ENCODE measurements around the gene ABHD17C.

The ABHD17C gene

DNA sequence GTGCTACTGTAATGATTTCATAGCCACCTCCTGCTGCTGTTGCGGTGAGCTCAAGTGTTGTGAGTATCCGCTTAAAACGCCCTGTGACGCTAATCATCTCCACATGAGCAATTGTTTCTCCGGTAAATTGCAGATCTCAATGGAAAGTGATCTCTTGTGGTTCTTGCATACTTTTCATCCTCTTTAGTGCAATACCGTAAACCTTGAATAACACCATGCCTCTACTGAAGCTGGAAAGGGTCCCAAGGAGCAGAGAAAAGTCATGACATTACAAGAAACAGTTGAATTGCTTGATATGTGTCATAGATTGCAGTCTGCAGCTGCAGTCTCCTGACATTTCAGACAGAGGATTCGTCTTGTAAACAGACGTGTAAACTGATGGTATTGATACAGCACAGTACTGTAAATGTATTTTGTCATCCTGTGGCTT lies 78.0 kb downstream of the ABHD17C start:
- Histone ChIP-seq H3K4me1 (ENCODE audit: control insufficient read depth in 1 of 2, insufficient read depth in 1 of 2, low read depth in 1 of 2, low read length in 1 of 2) (no peaks in the 10 kb centered on the region), H3K4me3 (ENCODE audit: low read depth in 1 of 2, low read length in 1 of 2) (no peak overlapping the region), H3K27me3 (peaks cover 24% of the 10 kb centered on the region), H3K36me3 (no peaks in the 10 kb centered on the region), H3K9me3 (no peaks in the 10 kb centered on the region), H3K27ac (no peak overlapping the region)
- no peak for TF ChIP-seq CTCF (IDR thresholded peaks at IDR 0.05)

GRCh38 chr15:80773792-80774352 lies 78.8 kb downstream of the ABHD17C start:
- Histone ChIP-seq H3K4me1 (ENCODE audit: control insufficient read depth in 1 of 2, insufficient read depth in 1 of 2, low read depth in 1 of 2, low read length in 1 of 2) (peaks cover 0 to 1% of the 10 kb centered on the region in 2 experiments), H3K9me3 (no peaks in the 10 kb centered on the region), H3K27me3 (peaks cover 31% of the 10 kb centered on the region), H3K27ac (no peak overlapping the region), H3K4me3 (ENCODE audit: low read depth in 1 of 2, low read length in 1 of 2) (no peak overlapping the region), H3K36me3 (no peaks in the 10 kb centered on the region)
- no peak for TF ChIP-seq CTCF (IDR thresholded peaks at IDR 0.05)

- no peak overlapping the region for H3K4me3 ChIP-seq (ENCODE audit: low read depth in 1 of 2, low read length in 1 of 2)
- peaks cover 3 to 7% of the 10 kb centered on the region in 2 experiments for H3K4me1 ChIP-seq (ENCODE audit: control insufficient read depth in 1 of 2, insufficient read depth in 1 of 2, low read depth in 1 of 2, low read length in 1 of 2)
- no peaks in the 10 kb centered on the region for H3K9me3 ChIP-seq
- H3K27me3 ChIP-seq = peaks cover 38% of the 10 kb centered on the region
- H3K27ac ChIP-seq = no peak overlapping the region
- no peak for TF ChIP-seq CTCF (IDR thresholded peaks at IDR 0.05)
- no peaks in the 10 kb centered on the region for H3K36me3 ChIP-seq
These were observed 79.4 kb downstream of the ABHD17C start for GRCh38 chr15:80774486-80774885.

DNA sequence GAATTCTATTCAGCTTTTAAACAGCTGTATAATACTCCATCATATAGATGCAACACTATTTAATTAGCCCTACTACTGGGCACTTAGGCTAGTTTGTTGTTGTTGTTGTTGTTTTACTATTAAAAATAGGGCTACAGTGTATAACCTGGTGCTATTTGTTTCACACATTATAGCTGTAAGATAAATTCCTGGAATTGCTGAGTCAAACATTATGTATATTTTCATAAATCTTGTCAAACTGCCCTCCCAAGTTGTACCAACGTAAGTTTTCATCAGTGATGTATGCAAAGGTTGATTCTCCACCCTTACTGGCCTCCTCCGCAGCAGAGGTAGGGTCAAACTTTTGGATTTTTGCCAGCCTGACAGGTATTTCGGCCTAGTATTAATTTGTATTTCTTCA lies 80.2 kb downstream of the ABHD17C start:
- H3K27me3 ChIP-seq = peaks cover 46% of the 10 kb centered on the region
- TF ChIP-seq CTCF (IDR thresholded peaks at IDR 0.05) = no peak
- H3K27ac ChIP-seq = no peak overlapping the region
- peaks cover 5 to 9% of the 10 kb centered on the region in 2 experiments for H3K4me1 ChIP-seq (ENCODE audit: control insufficient read depth in 1 of 2, insufficient read depth in 1 of 2, low read depth in 1 of 2, low read length in 1 of 2)
- no peaks in the 10 kb centered on the region for H3K36me3 ChIP-seq
- H3K9me3 ChIP-seq = no peaks in the 10 kb centered on the region
- no peak overlapping the region for H3K4me3 ChIP-seq (ENCODE audit: low read depth in 1 of 2, low read length in 1 of 2)

- Histone ChIP-seq H3K27ac (no peak overlapping the region), H3K27me3 (peaks cover 58% of the 10 kb centered on the region)
These were observed 81.4 kb downstream of the ABHD17C start for GRCh38 chr15:80776420-80777045.

More at GRCh38 chr15:80776420-80777045, 81.4 kb downstream of the ABHD17C start:
- peak; percentile 51 for TF ChIP-seq CTCF (IDR thresholded peaks at IDR 0.05)
- no peaks in the 10 kb centered on the region for H3K9me3 ChIP-seq
- H3K4me1 ChIP-seq (ENCODE audit: control insufficient read depth in 1 of 2, insufficient read depth in 1 of 2, low read depth in 1 of 2, low read length in 1 of 2) = peaks cover 5 to 9% of the 10 kb centered on the region in 2 experiments
- no peaks in the 10 kb centered on the region for H3K36me3 ChIP-seq
- H3K4me3 ChIP-seq (ENCODE audit: low read depth in 1 of 2, low read length in 1 of 2) = no peak overlapping the region

All from neutrophil (primary cell).